PC-9 (cell line): ENCODE data around the gene KIAA0586. TPM values are rescaled to one million over a fixed set of nuclear protein-coding genes. Genes with fewer than 3 reads are reported as not detected.
"Not testable (repeated sequence)": the region's sequence is repeated elsewhere in the genome, so short reads cannot be mapped to it uniquely, and the experiment has no call there.

Experiments used
- BruUV-seq: library from RNA; stranded (reverse); fragments of 400-500 nt; replicated peaks from 2 replicates; lab custom pipeline; 2021; lab: Mats Ljungman, UMichigan
- CTCF ChIA-PET: fragments of 300-600 bp; sonication (Branson Sonifier 250); formaldehyde crosslinking; loops from one replicate; lab custom pipeline; 2022; ENCODE audit warnings: antibody characterized with exemption; lab: Charles Lee
- POLR2A ChIA-PET: fragments of 300-600 bp; sonication (Branson Sonifier 250); formaldehyde crosslinking; loops from one replicate; lab custom pipeline; 2022; ENCODE audit warnings: antibody characterized with exemption; ENCODE audit not compliant: unreplicated experiment; lab: Charles Lee
- DNase-seq, 2 experiments: peaks; one replicate each; pipeline versions ENCODE4 v3.0.0 to v3.0.0-alpha.2; 2015 to 2022; ENCODE audit warnings: mixed read lengths in 1 of 2
- H2AFZ ChIP-seq: fragments of 200-600 bp; sonication (generic); 2 replicates; pipeline ENCODE4 v1.8.1; 2017; ENCODE audit warnings: antibody characterized with exemption
- H3F3A ChIP-seq: fragments of 200-600 bp; sonication (generic); 2 replicates; pipeline ENCODE4 v1.8.1; 2017; ENCODE audit warnings: antibody characterized with exemption, mild to moderate bottlenecking, low read depth; ENCODE audit not compliant: insufficient read depth
- H3K27ac ChIP-seq: fragments of 200-600 bp; sonication (generic); 2 replicates; pipeline ENCODE4 v1.6.1; 2016; ENCODE audit warnings: mixed run types
- H3K27me3 ChIP-seq: fragments of 200-600 bp; sonication (generic); 2 replicates; pipeline ENCODE4 v1.6.1; 2016; ENCODE audit warnings: low read depth, mixed run types; ENCODE audit not compliant: insufficient read depth
- H3K36me3 ChIP-seq: fragments of 200-600 bp; sonication (generic); 2 replicates; pipeline ENCODE4 v1.6.1; 2016; ENCODE audit warnings: low read depth, mixed run types
- H3K4me1 ChIP-seq: fragments of 200-600 bp; sonication (generic); replicated peaks from 2 replicates; pipeline ENCODE4 v1.6.1; 2016; ENCODE audit warnings: mixed run types; ENCODE audit not compliant: insufficient read depth
- H3K4me2 ChIP-seq: fragments of 200-600 bp; sonication (generic); 2 replicates; pipeline ENCODE4 v1.6.1; 2017; ENCODE audit warnings: mixed run types
- H3K4me3 ChIP-seq: fragments of 200-600 bp; sonication (generic); 2 replicates; pipeline ENCODE4 v1.6.1; 2016; ENCODE audit warnings: mixed run types
- H3K79me2 ChIP-seq: fragments of 200-600 bp; sonication (generic); 2 replicates; pipeline ENCODE4 v1.6.1; 2017; ENCODE audit warnings: low read depth, mixed run types
- H3K9me2 ChIP-seq: fragments of 200-600 bp; sonication (generic); 2 replicates; pipeline ENCODE4 v1.8.1; 2017; ENCODE audit warnings: mild to moderate bottlenecking; ENCODE audit not compliant: insufficient read depth
- H3K9me3 ChIP-seq: fragments of 200-600 bp; sonication (generic); 2 replicates; pipeline ENCODE4 v1.8.1; 2016; ENCODE audit warnings: low read depth; ENCODE audit not compliant: insufficient read depth
- H4K20me1 ChIP-seq: fragments of 200-600 bp; sonication (generic); 2 replicates; pipeline ENCODE4 v1.8.1; 2017; ENCODE audit not compliant: insufficient read depth
- CTCF ChIP-seq: fragments of 200-600 bp; sonication (generic); conservative IDR thresholded peaks from 2 replicates; pipeline ENCODE4 v1.6.1; 2017; ENCODE audit warnings: mixed run types, antibody characterized with exemption, mild to moderate bottlenecking, moderate library complexity
- EZH2 ChIP-seq: fragments of 200-600 bp; sonication (generic); IDR thresholded peaks from 2 replicates; pipeline ENCODE4 v1.8.0; 2017; ENCODE audit warnings: antibody characterized with exemption, low read depth
- intact Hi-C: fragments of 100-400 bp; cut with micrococcal nuclease; formaldehyde crosslinking; loops from one replicate; pipeline ENCODE4 v1.10.0; 2022; ENCODE audit not compliant: unreplicated experiment
- total RNA-seq: library from RNA; stranded (reverse); gene quantifications from 2 replicates; pipeline ENCODE4 v1.2.3, GENCODE V29; 2021

Gene KIAA0586
- total RNA-seq, 1 experiment from 2014 or later, result 20.4 TPM

- POLR2A ChIA-PET, result no interaction called here
- no peak overlapping the region for H3K4me3 ChIP-seq
- intact Hi-C loops, result no loop called here
- BruUV-seq, result no TSS peak
- H3K9me2 ChIP-seq, result no peaks in the 10 kb centered on the region
- peaks cover 4% of the 10 kb centered on the region; the same call in 1 of the 2 replicates for H3F3A ChIP-seq
- peaks cover 6% of the 10 kb centered on the region; the same call in 1 of the 2 replicates for H4K20me1 ChIP-seq
- no peaks in the 10 kb centered on the region for H3K9me3 ChIP-seq
- H3K36me3 ChIP-seq, result peaks cover 20% of the 10 kb centered on the region
- H3K27me3 ChIP-seq, result no peaks in the 10 kb centered on the region
- H3K4me1 ChIP-seq, result no peaks in the 10 kb centered on the region
- no peak overlapping the region for H3K27ac ChIP-seq
- CTCF ChIA-PET, result no interaction called here
- no peaks in the 10 kb centered on the region for H3K79me2 ChIP-seq
- no peak overlapping the region for H3K4me2 ChIP-seq
- DNase-seq, result no peak
- H2AFZ ChIP-seq, result no peak overlapping the region
- TF ChIP-seq CTCF (no peak), EZH2 (no peak)
These were observed 12.7 kb upstream of the KIAA0586 start for GRCh38 chr14:58414845-58415244.

- H3K4me3 ChIP-seq, result no peak overlapping the region
- no TSS peak for BruUV-seq
- H4K20me1 ChIP-seq, result peaks cover 13% of the 10 kb centered on the region
- intact Hi-C loops, result no loop called here
- H3K27me3 ChIP-seq, result no peaks in the 10 kb centered on the region
- H3K4me1 ChIP-seq, result no peaks in the 10 kb centered on the region
- H3K27ac ChIP-seq, result no peak overlapping the region
- ChIA-PET POLR2A (no interaction called here), CTCF (no interaction called here)
- no peaks in the 10 kb centered on the region for H3K79me2 ChIP-seq
- H2AFZ ChIP-seq, result no peak overlapping the region
- peaks cover 15% of the 10 kb centered on the region for H3K36me3 ChIP-seq
- H3K9me2 ChIP-seq, result no peaks in the 10 kb centered on the region
- H3K4me2 ChIP-seq, result no peak overlapping the region
- TF ChIP-seq EZH2 (no peak), CTCF (no peak)
- no peaks in the 10 kb centered on the region for H3F3A ChIP-seq
- no peak for DNase-seq
- no peaks in the 10 kb centered on the region for H3K9me3 ChIP-seq
These were observed 11.6 kb upstream of the KIAA0586 start for GRCh38 chr14:58415636-58416547.

- H2AFZ ChIP-seq, DNase-seq, H3K27ac ChIP-seq, H3K4me1 ChIP-seq, H3K79me2 ChIP-seq, BruUV-seq, H3F3A ChIP-seq, H3K4me3 ChIP-seq, CTCF ChIA-PET, H3K9me3 ChIP-seq, H3K9me2 ChIP-seq, H3K4me2 ChIP-seq, intact Hi-C loops, H3K27me3 ChIP-seq: not testable (repeated sequence)
- Histone ChIP-seq H3K36me3 (peaks cover 14% of the 10 kb centered on the region), H4K20me1 (peaks cover 13% of the 10 kb centered on the region)
- POLR2A ChIA-PET, result interaction anchor here (0.6 to 0.7 kb wide), 3 partner anchors 173 to 1839 kb away, joined by 3 to 11 read pairs (median 8); no protein-coding TSS in a partner anchor
These were observed 10.6 kb upstream of the KIAA0586 start for GRCh38 chr14:58416934-58417333.
